ENCODE results near the gene NSF.
"Not testable (repeated sequence)": the region's sequence is repeated elsewhere in the genome, so short reads cannot be mapped to it uniquely, and the experiment has no call there.

NSF gene

GRCh38 chr17:46590157-46591146 is at the start of gene NSF:
NSF (plus strand) TSS chr17:46590669; CDS start chr17:46590776, 107 bp downstream.
- DNase-seq = not testable (repeated sequence)

- DNase-seq = not testable (repeated sequence)
These were observed 41.9 kb upstream of the NSF start for GRCh38 chr17:46548607-46549006.

DNA sequence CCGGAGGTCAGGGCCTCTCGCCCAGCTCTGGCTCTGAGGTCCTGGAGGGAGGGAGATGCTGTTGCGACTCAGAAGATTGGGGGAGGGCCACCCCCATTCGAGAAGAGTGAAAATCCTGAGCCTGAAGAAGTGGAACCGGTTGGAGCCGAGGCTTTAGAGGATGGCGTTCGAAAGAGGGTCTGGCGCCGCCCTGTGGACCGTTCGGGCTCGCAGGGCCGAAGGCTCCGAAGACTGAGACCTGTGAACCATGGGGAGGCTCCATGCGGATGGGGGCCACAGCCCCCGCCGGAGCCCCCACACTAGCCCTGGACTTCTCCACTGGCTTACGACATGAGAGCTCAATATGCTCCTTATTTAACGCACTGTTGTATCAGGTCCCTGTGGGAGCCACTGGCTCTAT is 31.3 kb upstream of the NSF start:
- DNase-seq = not testable (repeated sequence)

DNA sequence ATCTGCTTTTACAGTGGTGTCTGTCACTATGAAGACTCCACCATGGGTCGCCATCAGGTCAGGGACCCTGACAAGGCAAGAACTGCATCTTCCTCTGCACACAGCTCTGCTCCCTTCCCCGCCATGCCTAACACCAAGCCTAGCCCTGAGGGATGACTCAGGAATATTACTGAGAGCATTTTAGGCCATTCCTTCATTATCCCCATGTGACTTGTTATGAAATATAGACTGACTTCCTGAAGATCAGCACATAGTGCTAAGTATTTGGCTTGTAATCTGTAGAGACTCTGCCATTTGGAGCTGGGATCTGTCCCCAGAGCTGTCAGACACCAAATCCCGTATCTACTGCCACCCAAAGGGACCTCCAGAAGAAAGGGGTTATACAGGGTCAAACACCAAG is 30.4 kb upstream of the NSF start:
- not testable (repeated sequence) for DNase-seq

DNA sequence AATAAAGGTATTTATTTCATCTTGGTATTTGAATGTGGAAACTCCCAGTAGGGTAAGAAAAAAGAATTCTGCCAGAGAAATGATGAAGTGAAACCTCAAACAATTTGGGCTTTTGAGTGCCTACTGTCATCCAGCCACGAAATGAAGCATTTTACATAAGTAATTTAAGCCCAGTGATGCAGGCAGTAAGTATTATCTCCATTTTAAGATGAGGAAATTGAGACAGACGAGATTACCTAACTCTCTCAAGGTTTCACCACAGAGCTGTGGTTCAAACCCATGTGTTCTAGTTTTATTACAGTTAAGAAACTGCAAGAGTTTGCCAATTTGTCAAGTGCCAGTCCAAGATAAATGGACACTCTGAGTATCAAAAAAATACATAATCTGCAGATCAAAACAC is 24.2 kb upstream of the NSF start:
- DNase-seq = not testable (repeated sequence)

DNA sequence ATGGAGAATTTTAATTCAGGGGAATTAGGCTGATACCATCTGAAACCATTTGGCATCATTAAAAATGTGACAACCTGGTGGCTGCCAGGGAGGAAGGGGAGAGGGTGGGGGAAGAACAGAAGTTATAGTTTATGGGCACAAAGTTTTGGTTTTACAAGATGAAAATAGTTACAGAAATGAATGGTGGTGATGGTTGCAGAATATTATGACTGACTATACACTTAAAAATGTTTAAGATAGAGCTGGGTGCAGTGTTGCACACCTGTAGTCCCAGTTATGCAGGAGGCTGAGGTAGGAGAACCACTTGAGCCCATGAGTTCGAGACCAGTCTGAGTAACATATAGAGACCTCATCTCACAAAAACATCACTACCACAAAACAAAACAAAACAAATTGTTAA is 23.5 kb upstream of the NSF start:
- not testable (repeated sequence) for DNase-seq

DNA sequence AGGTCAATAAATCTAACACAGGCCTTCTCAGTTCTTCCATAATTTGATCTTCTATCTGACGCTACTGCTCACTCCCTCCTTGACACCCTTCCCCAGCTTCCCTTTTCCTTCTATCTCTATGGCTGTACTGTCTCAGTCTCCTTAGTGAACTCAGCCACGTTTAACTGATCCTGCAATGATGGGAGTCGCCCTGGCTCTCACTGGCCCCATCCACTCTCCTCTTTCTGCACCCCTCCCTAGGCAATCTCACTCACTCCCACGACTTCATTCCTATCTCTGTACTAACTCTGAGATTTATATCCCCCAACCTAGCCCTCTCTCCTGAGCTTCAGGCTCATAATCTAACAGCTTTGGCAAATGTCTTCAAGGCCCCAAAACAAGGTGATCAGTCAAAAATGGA is 18.7 kb upstream of the NSF start:
- DNase-seq = not testable (repeated sequence)

DNA sequence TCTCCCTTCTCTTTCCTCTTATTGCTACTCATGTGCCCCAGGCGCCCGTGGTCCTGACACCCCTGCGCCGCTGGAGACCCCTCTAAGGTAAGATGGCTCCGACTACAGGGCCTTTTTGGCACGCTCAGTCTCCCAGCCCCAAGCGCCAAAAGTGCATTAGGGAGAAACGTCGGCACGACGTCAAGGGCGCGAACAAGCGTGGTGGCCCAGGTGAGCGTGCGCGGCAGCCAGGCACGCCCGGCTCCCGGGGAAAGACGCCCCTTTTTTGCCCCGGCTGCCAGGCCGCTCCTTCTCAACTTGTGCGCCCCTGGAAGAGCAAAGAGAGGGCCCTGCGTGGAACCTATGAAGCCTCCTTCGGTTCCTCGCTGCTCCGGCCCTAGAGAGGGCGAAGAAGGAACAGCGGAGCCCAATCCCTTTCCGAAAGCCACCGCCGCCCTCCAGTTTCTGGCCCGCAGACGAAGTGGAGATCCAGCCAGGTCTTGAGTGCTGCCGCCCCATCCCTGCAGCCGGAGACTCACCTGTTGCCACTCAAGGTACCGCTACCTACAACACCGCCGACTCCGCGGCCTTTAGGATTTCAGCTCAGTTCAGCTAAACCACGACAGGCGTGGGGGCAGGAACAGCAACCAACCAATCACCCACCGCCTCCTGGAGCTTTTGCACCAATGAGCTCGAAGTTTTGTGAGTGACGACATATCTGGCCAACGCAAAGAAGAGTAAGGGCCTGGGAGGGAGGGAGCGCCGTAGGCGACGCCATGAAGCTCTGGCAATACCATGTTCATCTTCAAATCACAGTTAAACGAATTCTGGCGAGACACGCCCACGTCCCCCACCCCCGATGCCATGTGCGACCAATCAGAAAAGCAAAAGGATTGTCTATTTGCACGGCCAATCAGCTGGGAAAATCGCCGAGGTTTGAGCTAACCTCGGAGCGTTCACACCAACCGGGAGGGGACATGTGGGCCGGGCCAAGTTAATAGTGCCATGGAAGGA is 11.1 kb upstream of the NSF start, which contains the start of gene ARL17A:
Gene ARL17A (minus strand): TSS at position 609 of the 993 bp plus-strand sequence. CDS start 3,369 bp downstream, outside the sequence.
- not testable (repeated sequence) for DNase-seq

DNA sequence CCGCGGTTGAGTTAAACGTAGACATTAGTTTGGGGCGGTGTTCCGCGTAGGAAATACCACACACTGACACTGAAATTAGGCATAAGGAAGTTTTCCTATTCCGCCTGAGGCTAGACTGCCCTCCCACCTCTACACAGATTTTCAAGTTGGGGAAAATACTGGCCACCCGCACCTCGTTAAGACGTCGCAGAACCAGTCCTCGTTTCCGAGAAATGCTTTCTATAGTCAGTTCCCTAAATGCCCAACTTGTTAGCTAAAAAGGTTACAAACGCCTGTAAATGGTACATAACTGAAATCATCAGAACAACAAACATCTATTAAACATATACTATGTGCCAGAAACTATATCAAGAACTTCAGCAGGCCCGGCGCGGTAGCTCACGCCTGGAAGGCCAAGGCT is 10.4 kb upstream of the NSF start:
- not testable (repeated sequence) for DNase-seq

GRCh38 chr17:46585444-46585843 is 5.0 kb upstream of the NSF start:
- DNase-seq = not testable (repeated sequence)

DNA sequence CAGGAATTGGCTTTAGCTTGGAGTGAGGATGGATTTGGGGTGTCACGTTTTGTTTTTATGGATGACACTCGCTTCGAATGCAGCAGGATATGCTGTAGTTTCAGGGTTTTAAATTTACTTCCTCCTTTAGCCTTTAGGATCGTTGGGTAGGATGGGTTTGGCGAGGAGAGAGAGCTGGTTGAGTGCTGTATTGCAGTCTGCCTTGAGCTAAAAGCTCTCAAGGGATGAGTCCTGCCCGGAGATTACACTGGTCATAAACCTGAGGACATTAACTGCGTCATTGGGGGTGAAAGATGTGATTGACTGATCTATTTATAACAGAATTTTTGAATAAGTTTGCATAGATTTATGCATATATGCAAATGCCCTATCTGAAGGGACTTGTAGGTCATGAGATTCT is 863 bp downstream of the NSF start:
- DNase-seq = not testable (repeated sequence)

DNA sequence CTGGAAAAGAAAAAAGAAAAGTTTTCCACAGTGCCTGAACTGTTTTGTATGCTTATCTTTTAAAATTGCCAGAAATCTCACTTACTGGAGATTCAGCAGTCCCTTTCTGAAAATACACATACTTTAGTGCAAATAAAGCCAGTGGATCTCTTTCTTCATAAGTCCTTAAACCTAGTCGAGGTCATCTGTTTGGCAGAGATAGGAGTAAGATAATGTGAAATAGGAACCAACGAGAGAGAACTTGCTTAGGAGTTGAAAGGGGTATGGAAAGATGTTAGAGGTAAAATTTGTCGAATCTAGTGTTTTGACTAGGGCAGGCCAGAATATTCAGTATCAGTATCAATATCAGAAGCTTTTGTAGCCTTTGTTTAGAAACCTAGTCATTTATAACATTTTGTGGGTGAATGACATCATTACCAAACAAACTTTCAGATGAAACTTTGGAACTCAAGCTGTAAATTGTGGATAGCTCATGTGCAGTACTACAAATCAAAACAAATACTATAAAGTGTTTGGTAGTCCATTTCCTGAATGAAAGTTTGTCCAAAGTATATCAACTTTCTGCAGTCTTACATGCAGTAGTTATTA is 8.0 kb downstream of the NSF start:
- DNase-seq = not testable (repeated sequence)

DNA sequence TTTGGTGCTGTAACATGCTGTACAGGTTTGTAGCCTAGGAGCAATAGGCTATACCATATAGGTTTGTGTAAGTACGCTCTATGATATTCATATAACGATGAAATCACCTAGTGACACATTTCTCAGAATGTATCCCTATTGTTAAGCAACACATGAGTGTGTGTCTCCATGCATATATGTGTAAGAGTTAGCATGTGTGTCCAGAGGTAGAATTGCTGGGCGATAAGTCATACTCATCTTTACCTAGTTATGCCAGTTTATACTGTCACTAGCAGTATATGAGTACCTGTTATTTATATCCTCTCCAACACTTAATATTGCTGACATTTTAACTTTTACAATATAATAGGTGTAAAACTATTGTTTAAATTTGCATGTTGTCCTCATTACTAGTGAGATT is 10.3 kb downstream of the NSF start:
- not testable (repeated sequence) for DNase-seq

GRCh38 chr17:46603125-46603524 is 12.7 kb downstream of the NSF start:
- DNase-seq = not testable (repeated sequence)

DNA sequence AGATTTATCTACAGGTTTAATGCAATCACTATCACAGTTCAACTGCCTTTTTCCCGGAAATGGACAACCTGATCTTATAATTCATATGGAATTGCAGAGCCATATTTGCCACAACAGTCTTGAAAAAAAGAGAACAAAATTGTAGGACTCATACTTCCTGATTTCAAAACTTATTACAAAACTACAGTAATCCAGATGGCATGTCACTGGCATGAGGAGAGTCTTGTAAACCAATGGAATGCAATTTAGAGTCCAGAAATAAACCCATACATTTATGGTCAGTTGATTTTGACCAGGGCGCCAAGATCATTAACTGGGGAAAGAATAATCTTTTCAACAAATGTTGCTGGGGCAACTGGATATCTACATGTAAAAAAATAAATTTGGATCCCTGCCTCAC is 20.8 kb downstream of the NSF start:
- not testable (repeated sequence) for DNase-seq

DNA sequence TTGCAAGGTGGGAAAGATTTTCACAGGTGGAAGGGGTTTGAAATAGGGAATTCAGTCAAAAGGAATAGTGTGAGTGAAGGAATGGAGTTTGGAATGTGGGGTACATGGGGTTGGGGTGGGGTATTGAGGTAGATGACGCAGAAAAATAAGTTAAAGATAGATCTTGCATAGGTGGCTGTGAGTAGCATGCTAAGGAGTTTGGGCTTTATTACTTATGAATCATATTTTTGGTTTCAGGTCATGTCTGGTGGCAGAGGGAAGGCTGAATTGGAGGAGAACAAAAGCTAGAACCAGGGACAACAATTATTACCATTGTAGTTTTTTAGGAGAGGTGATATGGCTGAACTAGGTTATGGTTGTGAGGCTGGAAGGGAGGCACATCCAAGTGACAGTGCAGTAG is 23.4 kb downstream of the NSF start:
- DNase-seq = not testable (repeated sequence)

- not testable (repeated sequence) for DNase-seq
These were observed 26.7 kb downstream of the NSF start for GRCh38 chr17:46617121-46617520.

GRCh38 chr17:46618975-46619374 is 28.5 kb downstream of the NSF start:
- DNase-seq = not testable (repeated sequence)

GRCh38 chr17:46623790-46624189 is 33.3 kb downstream of the NSF start:
- DNase-seq = not testable (repeated sequence)

DNA sequence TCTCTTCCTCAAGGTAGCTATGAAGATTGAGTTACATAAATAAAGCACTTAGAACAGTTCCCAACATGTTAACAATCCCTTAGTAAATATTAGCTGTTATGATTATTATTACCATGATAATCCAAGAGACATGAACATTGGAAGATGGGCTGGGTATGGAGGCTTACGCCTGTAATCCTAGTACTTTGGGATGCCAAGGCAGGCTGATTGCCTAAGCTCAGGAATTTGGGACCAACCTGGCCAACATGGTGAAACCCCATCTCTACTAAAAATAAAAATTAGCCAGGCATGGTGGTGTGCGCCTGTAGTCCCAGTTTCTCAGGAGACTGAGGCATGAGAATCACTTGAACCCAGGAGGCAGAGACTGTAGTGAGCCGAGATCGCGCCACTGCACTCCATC is 34.3 kb downstream of the NSF start:
- not testable (repeated sequence) for DNase-seq

DNA sequence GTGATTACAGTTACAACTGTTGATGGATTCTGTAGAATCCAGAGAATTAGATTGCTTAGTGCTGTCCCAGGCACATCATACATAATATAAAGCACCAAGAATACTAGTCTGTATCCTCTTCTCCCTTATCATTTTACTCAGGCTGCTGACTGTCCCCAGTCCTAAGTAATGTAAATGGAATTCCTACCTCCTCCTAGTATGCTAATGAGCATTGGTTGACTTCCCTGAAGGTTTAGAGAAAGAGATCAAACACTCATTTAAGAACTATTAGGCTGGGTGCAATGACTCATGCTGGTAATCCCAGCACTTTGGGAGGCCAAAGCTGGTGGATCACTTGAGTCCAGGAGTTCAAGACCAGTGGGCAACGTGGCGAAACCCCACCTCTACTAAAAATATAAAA is 37.0 kb downstream of the NSF start:
- not testable (repeated sequence) for DNase-seq

DNA sequence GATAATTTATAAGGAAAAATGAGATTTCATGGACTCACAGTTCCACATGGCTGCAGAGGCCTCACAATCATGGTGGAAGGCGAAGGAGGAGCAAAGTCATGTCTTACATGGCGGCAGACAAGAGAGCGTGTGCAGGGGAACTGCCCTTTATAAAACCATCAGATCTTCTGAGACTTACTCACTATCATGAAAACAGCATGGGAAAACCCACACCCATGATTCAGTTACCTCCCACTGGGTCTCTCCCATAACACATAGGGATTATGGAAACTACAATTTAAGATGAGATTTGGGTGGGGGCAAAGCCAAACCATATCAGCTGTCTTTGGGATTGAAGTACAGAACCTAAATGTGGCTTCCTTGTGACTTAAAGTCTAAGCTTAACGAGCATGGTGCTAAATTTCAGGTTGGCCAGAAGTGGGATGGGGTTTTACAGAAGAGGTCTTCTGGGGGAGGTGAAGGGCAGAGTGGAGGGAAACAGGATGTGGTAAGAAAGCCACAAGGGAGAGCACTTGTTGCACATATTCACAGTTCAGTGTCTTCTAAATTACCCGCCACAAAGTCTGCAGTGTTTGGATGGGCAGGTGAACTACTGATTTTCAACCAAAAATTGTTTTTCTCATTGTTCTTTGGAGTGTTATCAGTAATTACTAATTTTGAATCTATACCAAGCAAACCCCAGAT is 38.4 kb downstream of the NSF start:
- not testable (repeated sequence) for DNase-seq
